Ectodermal cell (in vitro differentiated cells): ENCODE results near the gene GMPS.
"Not testable (repeated sequence)": the region's sequence is repeated elsewhere in the genome, so short reads cannot be mapped to it uniquely, and the experiment has no call there.

Experiments
- H3K27ac ChIP-seq: 2 replicates; pipeline ENCODE4 v1.7.0; 2013; ENCODE audit warnings: mild to moderate bottlenecking, low read depth, low read length; ENCODE audit not compliant: insufficient read depth, poor library complexity, severe bottlenecking
- H3K27me3 ChIP-seq: 2 replicates; pipeline ENCODE4 v1.7.0; 2013; ENCODE audit warnings: mild to moderate bottlenecking, low read length; ENCODE audit not compliant: insufficient read depth, control insufficient read depth, poor library complexity, severe bottlenecking
- H3K36me3 ChIP-seq: one replicate; pipeline ENCODE4 v1.7.0; 2013; ENCODE audit warnings: low read length; ENCODE audit not compliant: control insufficient read depth, insufficient read depth
- H3K4me1 ChIP-seq: one replicate; pipeline ENCODE4 v1.7.0; 2013; ENCODE audit warnings: low read length; ENCODE audit not compliant: control insufficient read depth, insufficient read depth
- H3K4me3 ChIP-seq: 2 replicates; pipeline ENCODE4 v1.7.0; 2013; ENCODE audit warnings: low read depth, low read length, control low read depth; ENCODE audit not compliant: insufficient read depth
- H3K9me3 ChIP-seq: 2 replicates; pipeline ENCODE4 v1.7.0; 2013; ENCODE audit warnings: mild to moderate bottlenecking, low read length, moderate library complexity; ENCODE audit not compliant: control insufficient read depth
- WGBS, 2 experiments: methylation state at CpG; one replicate each; pipeline ENCODE4 v1.1.7; 2013; ENCODE audit warnings: missing lambda C conversion rate in 2 of 2; 5-methylcytosine and 5-hydroxymethylcytosine counted together

GMPS gene

DNA sequence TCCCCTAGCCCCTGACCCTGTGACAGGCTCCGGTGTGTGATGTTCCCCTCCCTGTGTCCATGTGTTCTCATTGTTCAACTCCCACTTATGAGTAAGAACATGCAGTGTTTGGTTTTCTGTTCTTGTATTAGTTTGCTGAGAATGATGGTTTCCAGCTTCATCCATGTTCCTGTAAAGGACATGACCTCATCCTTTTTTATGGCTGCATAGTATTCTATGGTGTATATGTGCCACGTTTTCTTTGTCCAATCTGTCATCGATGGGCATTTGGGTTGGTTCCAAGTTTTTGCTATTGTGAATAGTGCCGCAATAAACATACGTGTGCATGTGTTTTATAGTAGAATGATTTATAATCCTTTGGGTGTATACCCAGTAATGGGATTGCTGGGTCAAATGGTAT is 90.6 kb downstream of the GMPS start:
- 90 to 93% methylated on average over 5 of the region's 5 CpGs for WGBS, 2 experiments
- not testable (repeated sequence) for H3K36me3 ChIP-seq, H3K27me3 ChIP-seq, H3K9me3 ChIP-seq, H3K4me1 ChIP-seq, H3K4me3 ChIP-seq, H3K27ac ChIP-seq

DNA sequence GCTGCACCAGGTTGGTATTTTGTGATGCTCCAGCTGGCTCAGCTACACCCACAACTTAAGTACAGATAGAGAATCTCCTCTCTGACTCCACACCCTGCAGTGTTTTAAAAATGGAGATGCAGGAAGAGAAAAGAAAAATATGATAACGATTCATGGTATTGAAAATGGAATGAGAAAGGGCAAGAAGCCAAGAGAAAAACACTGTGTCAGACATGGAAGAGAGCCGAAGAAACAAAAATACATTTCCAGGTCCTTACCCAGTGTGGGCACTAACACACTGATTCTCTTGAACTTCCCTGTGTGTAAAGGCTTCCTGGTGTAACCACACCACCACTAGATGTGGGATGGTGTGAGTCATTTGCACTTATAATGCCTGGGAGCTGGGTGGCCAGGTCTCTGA is 93.1 kb downstream of the GMPS start:
- 95 to 97% methylated on average over 2 of the region's 2 CpGs for WGBS, 2 experiments
- Histone ChIP-seq H3K9me3 (no peaks in the 10 kb centered on the region), H3K4me3 (no peak overlapping the region), H3K4me1 (no peaks in the 10 kb centered on the region), H3K27ac (no peak overlapping the region), H3K36me3 (no peaks in the 10 kb centered on the region), H3K27me3 (no peaks in the 10 kb centered on the region)

DNA sequence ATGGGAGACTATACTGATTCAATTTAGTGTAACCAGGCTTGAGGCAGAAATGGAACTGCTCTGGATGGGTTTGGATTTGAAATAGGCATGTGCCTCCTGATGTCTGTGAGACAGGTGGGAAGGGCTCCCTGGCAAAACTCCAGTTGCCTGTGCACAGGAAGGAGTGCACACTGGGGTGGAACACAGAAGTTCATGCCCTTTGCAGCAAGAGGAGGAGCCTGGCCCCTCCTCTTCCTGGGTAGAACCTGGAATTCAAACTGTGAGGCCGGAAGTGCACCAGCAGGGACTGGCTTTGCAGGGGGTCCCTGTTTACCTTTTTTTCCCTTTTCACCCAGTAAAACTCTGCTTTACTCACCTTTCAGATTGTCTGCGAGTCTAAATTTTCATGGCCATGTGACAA is 99.9 kb downstream of the GMPS start:
- Histone ChIP-seq H3K9me3 (no peaks in the 10 kb centered on the region), H3K27ac (no peak overlapping the region), H3K4me3 (no peak overlapping the region), H3K36me3 (no peaks in the 10 kb centered on the region), H3K27me3 (no peaks in the 10 kb centered on the region), H3K4me1 (no peaks in the 10 kb centered on the region)
- WGBS, 2 experiments, result 89% methylated on average over 2 of the region's 2 CpGs

DNA sequence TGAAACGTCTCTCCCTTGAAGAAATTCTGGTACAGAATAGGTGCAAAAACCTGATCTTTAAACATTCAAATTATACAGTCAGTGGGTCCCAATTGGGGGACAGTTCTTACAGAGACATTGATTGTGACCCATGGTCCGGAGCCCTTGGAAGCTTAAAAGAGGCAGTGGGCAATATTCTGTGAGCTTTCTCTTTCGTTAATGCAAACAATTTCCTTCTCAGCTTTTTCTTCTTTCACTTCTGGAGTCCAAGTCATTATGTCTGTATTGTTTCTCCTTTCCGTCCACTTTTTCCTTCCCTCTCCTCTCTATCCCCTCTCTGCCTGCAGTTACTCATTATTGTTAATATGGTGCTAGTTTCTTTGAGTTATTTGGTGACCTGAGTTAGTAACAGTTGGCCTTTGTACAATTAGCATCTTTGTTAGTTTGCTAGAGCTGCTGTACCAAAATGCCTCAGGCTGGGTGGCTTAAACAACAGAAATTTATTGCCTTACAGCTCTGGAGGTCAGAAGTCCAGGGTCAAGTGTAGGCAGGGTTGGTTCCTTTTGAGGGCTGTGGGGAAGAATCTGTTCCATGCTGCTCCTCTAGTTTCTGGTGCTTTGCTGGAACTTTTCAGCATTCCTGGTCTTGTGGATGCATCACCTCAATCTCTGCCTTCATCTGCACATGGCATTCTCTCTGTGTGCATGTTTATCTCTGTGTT is 102.6 kb downstream of the GMPS start:
- WGBS, 2 experiments, result 89 to 91% methylated on average over 3 to 4 of the region's 4 CpGs
- Histone ChIP-seq H3K4me1 (no peaks in the 10 kb centered on the region), H3K4me3 (no peak overlapping the region), H3K27me3 (no peaks in the 10 kb centered on the region), H3K27ac (no peak overlapping the region), H3K9me3 (no peaks in the 10 kb centered on the region), H3K36me3 (no peaks in the 10 kb centered on the region)

DNA sequence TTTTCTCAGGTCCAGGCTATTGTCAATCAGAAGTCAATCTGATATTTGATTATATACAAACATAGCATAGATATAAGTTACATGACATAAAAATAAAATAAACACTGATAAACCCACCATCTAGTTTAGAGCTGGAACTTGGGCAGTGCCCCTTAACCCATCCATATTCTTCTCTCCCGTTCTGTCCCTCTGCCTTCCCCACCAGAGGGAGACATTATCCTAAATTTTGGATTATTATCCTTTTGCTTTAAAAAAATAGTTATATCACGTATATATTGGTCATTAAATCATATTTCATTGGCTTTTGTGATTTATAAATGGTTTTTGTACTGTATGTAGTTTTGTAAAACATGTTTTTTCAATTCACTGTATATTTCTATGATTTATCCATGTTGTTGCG is 107.9 kb downstream of the GMPS start:
- H3K4me3 ChIP-seq, result no peak overlapping the region
- H3K4me1 ChIP-seq, result no peaks in the 10 kb centered on the region
- 88 to 100% methylated on average over 2 of the region's 3 CpGs for WGBS, 2 experiments
- no peaks in the 10 kb centered on the region for H3K27me3 ChIP-seq
- no peaks in the 10 kb centered on the region for H3K36me3 ChIP-seq
- H3K27ac ChIP-seq, result no peak overlapping the region
- H3K9me3 ChIP-seq, result no peaks in the 10 kb centered on the region

DNA sequence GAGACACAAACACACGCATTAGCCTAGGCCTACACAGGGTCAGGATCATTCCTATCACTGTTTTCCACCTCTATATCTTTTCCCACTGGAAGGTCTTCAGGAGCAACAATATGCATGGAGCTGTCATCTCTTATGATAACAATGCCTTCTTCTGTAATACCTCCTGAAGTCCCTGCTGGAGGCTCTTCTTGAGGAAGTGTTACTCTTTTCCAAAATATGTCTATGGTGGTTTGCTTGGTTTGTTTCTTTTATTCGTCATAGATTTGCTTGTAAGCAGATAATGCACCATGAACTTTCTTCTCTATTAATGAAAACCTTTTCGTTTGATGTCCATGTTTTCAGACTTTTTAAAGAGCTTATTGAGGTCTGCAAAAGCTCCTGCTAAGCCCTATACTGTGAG is 109.3 kb downstream of the GMPS start:
- Histone ChIP-seq H3K9me3 (no peaks in the 10 kb centered on the region), H3K4me1 (no peaks in the 10 kb centered on the region), H3K27ac (no peak overlapping the region), H3K27me3 (no peaks in the 10 kb centered on the region), H3K36me3 (no peaks in the 10 kb centered on the region), H3K4me3 (no peak overlapping the region)
- WGBS, 2 experiments, result 91% methylated on average over 3 of the region's 3 CpGs

DNA sequence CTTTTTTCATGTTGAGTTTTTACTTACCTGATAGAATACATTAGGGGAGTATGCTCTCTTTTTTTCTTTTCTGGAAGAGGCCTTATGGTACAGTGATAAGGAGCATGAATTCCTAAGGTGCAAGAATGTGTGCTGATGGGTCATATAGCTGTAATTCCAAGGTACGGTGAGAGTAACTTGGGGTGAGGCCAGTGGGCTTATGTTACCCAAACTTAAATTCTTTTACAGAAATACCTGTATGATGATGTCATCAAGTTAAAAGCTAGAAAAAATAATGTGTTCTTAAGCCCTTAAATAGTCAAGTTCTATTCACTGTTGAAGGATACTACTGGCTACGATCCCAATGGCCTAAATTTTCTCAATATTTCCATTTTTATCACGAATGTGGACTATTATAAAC is 111.2 kb downstream of the GMPS start:
- Histone ChIP-seq H3K4me3 (no peak overlapping the region), H3K4me1 (no peaks in the 10 kb centered on the region), H3K36me3 (no peaks in the 10 kb centered on the region), H3K27me3 (no peaks in the 10 kb centered on the region), H3K27ac (no peak overlapping the region), H3K9me3 (no peaks in the 10 kb centered on the region)
- 88 to 100% methylated on average over 1 to 2 of the region's 3 CpGs for WGBS, 2 experiments

DNA sequence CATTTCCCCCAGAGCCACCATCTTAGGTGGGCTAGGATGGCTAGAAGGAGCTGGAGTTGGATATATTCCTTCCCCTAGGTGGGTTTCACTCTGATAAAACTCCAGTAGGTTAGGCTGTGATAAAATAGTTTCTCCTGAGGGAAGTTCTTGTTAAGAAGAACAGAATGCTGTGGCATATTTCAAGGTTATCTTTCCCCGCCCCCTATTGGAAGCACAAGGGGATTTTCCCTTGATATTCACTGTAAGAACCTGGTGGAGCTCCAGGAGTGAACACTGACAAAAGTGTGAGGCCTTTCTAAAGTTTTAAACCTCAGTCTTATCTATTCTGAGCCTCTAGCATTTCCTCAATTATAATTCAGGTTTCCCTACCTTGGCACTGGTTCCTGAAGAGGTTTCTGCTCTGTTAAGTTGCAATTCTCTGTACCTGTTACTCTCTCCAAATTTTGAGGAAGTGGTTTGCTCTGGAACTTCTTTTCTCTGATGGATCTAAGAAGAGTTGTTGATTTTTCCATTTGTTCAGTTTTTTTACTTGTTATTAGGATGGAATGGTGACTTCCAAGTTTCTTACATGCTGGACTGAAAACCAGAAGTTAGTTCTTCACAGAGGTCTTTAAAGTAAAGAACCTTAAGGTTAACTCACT is 113.5 kb downstream of the GMPS start:
- no peaks in the 10 kb centered on the region for H3K36me3 ChIP-seq
- no peaks in the 10 kb centered on the region for H3K9me3 ChIP-seq
- no peaks in the 10 kb centered on the region for H3K27me3 ChIP-seq
- 89 to 97% methylated on average over 1 of the region's 1 CpG for WGBS, 2 experiments
- H3K4me3 ChIP-seq, result no peak overlapping the region
- H3K27ac ChIP-seq, result no peak overlapping the region
- H3K4me1 ChIP-seq, result no peaks in the 10 kb centered on the region

DNA sequence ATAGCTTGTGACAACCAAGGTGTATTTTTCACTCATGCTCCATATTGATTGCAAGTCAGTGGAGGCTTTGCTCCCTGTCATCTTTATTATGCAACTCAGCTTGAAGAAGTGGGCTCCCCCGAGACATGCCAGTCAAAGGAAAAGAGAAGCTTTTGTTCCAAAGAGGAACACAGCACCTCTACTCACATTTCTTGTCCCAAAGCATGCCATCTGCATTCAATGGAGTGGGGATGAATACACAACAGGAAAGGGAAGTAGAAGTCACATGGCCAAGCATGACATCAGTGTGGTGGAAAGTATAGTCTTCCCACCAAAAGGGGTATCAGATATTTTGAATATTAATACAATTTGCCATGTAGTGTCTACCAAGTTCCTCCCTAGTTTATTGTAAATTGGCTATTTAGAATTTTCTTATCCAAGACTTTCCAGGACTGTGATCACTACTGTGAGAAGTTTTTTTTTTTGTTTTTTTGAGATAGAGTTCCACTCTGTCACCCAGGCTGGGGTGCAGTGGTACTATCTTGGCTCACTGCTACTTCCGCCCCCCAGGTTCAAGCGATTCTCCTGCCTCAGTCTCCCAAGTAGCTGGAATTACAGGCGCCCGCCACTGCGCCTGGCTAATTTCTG is 114.5 kb downstream of the GMPS start:
- H3K27me3 ChIP-seq, result no peaks in the 10 kb centered on the region
- H3K27ac ChIP-seq, result no peak overlapping the region
- 78 to 88% methylated on average over 6 of the region's 6 CpGs for WGBS, 2 experiments
- H3K4me1 ChIP-seq, result no peaks in the 10 kb centered on the region
- H3K4me3 ChIP-seq, result no peak overlapping the region
- no peaks in the 10 kb centered on the region for H3K36me3 ChIP-seq
- no peaks in the 10 kb centered on the region for H3K9me3 ChIP-seq

DNA sequence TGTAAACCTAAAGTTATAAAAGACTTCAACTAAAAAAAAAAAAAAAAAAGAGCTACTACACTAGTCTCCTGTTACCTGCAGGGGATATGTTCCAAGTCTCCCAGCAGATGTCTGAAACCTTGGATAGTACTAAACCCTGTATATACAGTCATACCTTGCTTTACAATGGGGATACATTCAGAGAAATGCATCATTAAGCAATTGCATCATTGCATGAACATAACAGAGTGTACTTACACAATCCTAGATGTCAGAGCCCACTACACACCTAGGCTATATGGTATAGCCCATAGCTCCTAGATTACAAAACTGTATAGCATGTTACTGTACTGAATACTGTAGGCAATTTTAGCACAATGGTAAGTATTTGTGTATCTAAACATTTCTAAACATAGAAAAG is 119.1 kb downstream of the GMPS start:
- no peaks in the 10 kb centered on the region for H3K36me3 ChIP-seq
- H3K27me3 ChIP-seq, result no peaks in the 10 kb centered on the region
- H3K27ac ChIP-seq, result no peak overlapping the region
- H3K4me1 ChIP-seq, result no peaks in the 10 kb centered on the region
- H3K9me3 ChIP-seq, result no peaks in the 10 kb centered on the region
- no peak overlapping the region for H3K4me3 ChIP-seq
